Upper lobe of left lung (tissue), 6 donors: ENCODE measurements around the gene CIAO2B. TPM values are rescaled to one million over a fixed set of nuclear protein-coding genes. Genes with fewer than 3 reads are reported as not detected.

ENCODE experiments used
- ATAC-seq, 2 donors: fragments of 200-7000 bp; cut with Tn5 transposase; one replicate each; pipeline ENCODE4 v1.9.1; 2022; ENCODE audit warnings: mild to moderate bottlenecking in 2 of 2, moderate library complexity in 2 of 2; ENCODE audit not compliant: low FRiP score in 2 of 2
- DNase-seq, 2 donors: peaks; one replicate each; pipeline ENCODE4 v3.0.0-alpha.2; 2019 to 2020
- H3K27ac ChIP-seq, 4 donors: fragments of 200-600 bp; sonication (generic); one replicate each; pipeline ENCODE4 v1.5.1; 2016 to 2019
- H3K27me3 ChIP-seq, 4 donors: fragments of 200-600 bp; sonication (generic); one replicate each; pipeline ENCODE4 v1.5.1; 2017 to 2019
- H3K36me3 ChIP-seq, 4 donors: fragments of 200-600 bp; sonication (generic); one replicate each; pipeline ENCODE4 v1.5.1; 2016 to 2019
- H3K4me1 ChIP-seq, 4 donors: fragments of 200-600 bp; sonication (generic); one replicate each; pipeline ENCODE4 v1.5.1; 2018 to 2019
- H3K4me3 ChIP-seq, 4 donors: fragments of 200-600 bp; sonication (generic); one replicate each; pipeline ENCODE4 v1.5.1; 2017 to 2019; ENCODE audit warnings: mild to moderate bottlenecking in 2 of 4, moderate library complexity in 1 of 4
- H3K9me3 ChIP-seq, 4 donors: fragments of 200-600 bp; sonication (generic); one replicate each; pipeline ENCODE4 v1.5.1; 2018 to 2019
- EP300 ChIP-seq, 4 donors: sonication (generic); formaldehyde crosslinking; IDR thresholded peaks; one replicate each; pipeline ENCODE4 v1.5.1; 2017; ENCODE audit warnings: antibody characterized with exemption in 4 of 4, control low read depth in 2 of 4
- POLR2A ChIP-seq, 4 donors: fragments of 450-650 bp; IDR thresholded peaks; one replicate each; pipeline ENCODE4 v1.5.1; 2016 to 2017; ENCODE audit warnings: antibody characterized with exemption in 4 of 4, mild to moderate bottlenecking in 2 of 4
- POLR2AphosphoS5 ChIP-seq, 2 donors: sonication (generic); formaldehyde crosslinking; IDR thresholded peaks; one replicate each; pipeline ENCODE4 v1.5.1; 2017; ENCODE audit warnings: antibody characterized with exemption in 2 of 2
- WGBS, 2 donors: methylation state at CpG; one replicate each; pipeline ENCODE4 v1.1.5; 2017 to 2018; 5-methylcytosine and 5-hydroxymethylcytosine counted together
- total RNA-seq, 6 donors: library from RNA; depleted of rRNA in 4 of 6; stranded (reverse); fragments of >200 nt in 4 of 6; gene quantifications; one replicate each; pipeline versions ENCODE4 v1.1.0 to v1.2.1, GENCODE V29; 2016 to 2021
- TF ChIP-seq, protein P1 (sequence below), 6 experiments: fragments of 450-650 bp in 4 of 6; fragments of 200-600 bp in 2 of 6; sonication (generic) in 2 of 6; IDR thresholded peaks; one replicate each; pipeline ENCODE4 v1.5.1; 2016 to 2019; ENCODE audit warnings: antibody characterized with exemption in 6 of 6
- donor health status: DM: no; HTN: no; CAD: no; lungs with moderate emphysema.
- donor health status: DM: no; HTN: yes; CAD: no; lungs with severe emphysema.

The CIAO2B gene
- total RNA-seq, 6 donors from 2014 or later: 59.6 to 131 (median 73.2) TPM

- H3K9me3 ChIP-seq: no peaks in the 10 kb centered on the region
- WGBS, 2 donors: 77 to 83% methylated on average over 6 to 11 of the region's 11 CpGs
- no peak overlapping the region for H3K4me3 ChIP-seq
- no peak for DNase-seq
- peak overlapping the region; percentile 27 to 67 (median 60) for H3K27ac ChIP-seq
- peaks cover 36 to 39% (median 38%) of the 10 kb centered on the region in 4 donors for H3K4me1 ChIP-seq
- H3K27me3 ChIP-seq: no peaks in the 10 kb centered on the region
- TF ChIP-seq POLR2A (IDR thresholded peaks at IDR 0.05) (no peak), EP300 (IDR thresholded peaks at IDR 0.05) (no peak), POLR2AphosphoS5 (IDR thresholded peaks at IDR 0.05) (no peak)
- TF ChIP-seq, protein P1, sequence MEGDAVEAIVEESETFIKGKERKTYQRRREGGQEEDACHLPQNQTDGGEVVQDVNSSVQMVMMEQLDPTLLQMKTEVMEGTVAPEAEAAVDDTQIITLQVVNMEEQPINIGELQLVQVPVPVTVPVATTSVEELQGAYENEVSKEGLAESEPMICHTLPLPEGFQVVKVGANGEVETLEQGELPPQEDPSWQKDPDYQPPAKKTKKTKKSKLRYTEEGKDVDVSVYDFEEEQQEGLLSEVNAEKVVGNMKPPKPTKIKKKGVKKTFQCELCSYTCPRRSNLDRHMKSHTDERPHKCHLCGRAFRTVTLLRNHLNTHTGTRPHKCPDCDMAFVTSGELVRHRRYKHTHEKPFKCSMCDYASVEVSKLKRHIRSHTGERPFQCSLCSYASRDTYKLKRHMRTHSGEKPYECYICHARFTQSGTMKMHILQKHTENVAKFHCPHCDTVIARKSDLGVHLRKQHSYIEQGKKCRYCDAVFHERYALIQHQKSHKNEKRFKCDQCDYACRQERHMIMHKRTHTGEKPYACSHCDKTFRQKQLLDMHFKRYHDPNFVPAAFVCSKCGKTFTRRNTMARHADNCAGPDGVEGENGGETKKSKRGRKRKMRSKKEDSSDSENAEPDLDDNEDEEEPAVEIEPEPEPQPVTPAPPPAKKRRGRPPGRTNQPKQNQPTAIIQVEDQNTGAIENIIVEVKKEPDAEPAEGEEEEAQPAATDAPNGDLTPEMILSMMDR (IDR thresholded peaks at IDR 0.05): no peak
- no peak for ATAC-seq
- H3K36me3 ChIP-seq: no peaks in the 10 kb centered on the region
Measured at GRCh38 chr16:66903544-66904427, 30.4 kb downstream of the CIAO2B start.

- ATAC-seq (no peak), DNase-seq (no peak)
- Histone ChIP-seq H3K36me3 (no peaks in the 10 kb centered on the region), H3K9me3 (no peaks in the 10 kb centered on the region), H3K27ac (peak overlapping the region; percentile 27 to 67 (median 60)), H3K4me3 (no peak overlapping the region), H3K4me1 (peaks cover 36 to 43% (median 40%) of the 10 kb centered on the region in 4 donors), H3K27me3 (no peaks in the 10 kb centered on the region)
- TF ChIP-seq EP300 (IDR thresholded peaks at IDR 0.05): peak in 1 of 4 donors; percentile 27
- TF ChIP-seq POLR2AphosphoS5 (IDR thresholded peaks at IDR 0.05): no peak
- WGBS, 2 donors: 63 to 65% methylated on average over 7 to 13 of the region's 14 CpGs
Measured at GRCh38 chr16:66902648-66903543, 31.3 kb downstream of the CIAO2B start.

- H3K36me3 ChIP-seq: no peaks in the 10 kb centered on the region
- TF ChIP-seq, protein P1 (IDR thresholded peaks at IDR 0.05): no peak
- TF ChIP-seq POLR2A (IDR thresholded peaks at IDR 0.05): no peak
- no peak for TF ChIP-seq EP300 (IDR thresholded peaks at IDR 0.05)
- no peak for TF ChIP-seq POLR2AphosphoS5 (IDR thresholded peaks at IDR 0.05)
- DNase-seq (no peak), ATAC-seq (no peak)
- peaks cover 36 to 43% (median 40%) of the 10 kb centered on the region in 4 donors for H3K4me1 ChIP-seq
- WGBS, 2 donors: 83 to 96% methylated on average over 5 to 10 of the region's 10 CpGs
- no peak overlapping the region for H3K4me3 ChIP-seq
- H3K9me3 ChIP-seq: no peaks in the 10 kb centered on the region
- H3K27ac ChIP-seq: peak overlapping the region in 3 of 4 donors; percentile 73 to 85 (median 83)
- H3K27me3 ChIP-seq: no peaks in the 10 kb centered on the region
Measured at GRCh38 chr16:66901626-66902025, 32.6 kb downstream of the CIAO2B start.

GRCh38 chr16:66900721-66901441 is 33.3 kb downstream of the CIAO2B start:
- peak in 1 of 2 donors; percentile 72 for DNase-seq

More at GRCh38 chr16:66900721-66901441, 33.3 kb downstream of the CIAO2B start:
- peak in 1 of 2 donors; percentile 41 for ATAC-seq
- Histone ChIP-seq H3K27me3 (no peaks in the 10 kb centered on the region), H3K4me3 (no peak overlapping the region), H3K27ac (peak overlapping the region; percentile 62 to 85 (median 78)), H3K9me3 (no peaks in the 10 kb centered on the region), H3K36me3 (no peaks in the 10 kb centered on the region), H3K4me1 (peaks cover 36 to 43% (median 39%) of the 10 kb centered on the region in 4 donors)
- 46% methylated on average over 5 to 7 of the region's 7 CpGs for WGBS, 2 donors
- TF ChIP-seq POLR2AphosphoS5 (IDR thresholded peaks at IDR 0.05) (no peak), POLR2A (IDR thresholded peaks at IDR 0.05) (no peak), EP300 (IDR thresholded peaks at IDR 0.05) (no peak)
- TF ChIP-seq, protein P1 (IDR thresholded peaks at IDR 0.05): no peak
